ENCODE results near the gene AMIGO1. TPM values are rescaled to one million over a fixed set of nuclear protein-coding genes. Genes with fewer than 3 reads are reported as not detected.

Gene AMIGO1
- total RNA-seq, 2 donors from 2014 or later: 2.1 to 2.6 TPM

DNA sequence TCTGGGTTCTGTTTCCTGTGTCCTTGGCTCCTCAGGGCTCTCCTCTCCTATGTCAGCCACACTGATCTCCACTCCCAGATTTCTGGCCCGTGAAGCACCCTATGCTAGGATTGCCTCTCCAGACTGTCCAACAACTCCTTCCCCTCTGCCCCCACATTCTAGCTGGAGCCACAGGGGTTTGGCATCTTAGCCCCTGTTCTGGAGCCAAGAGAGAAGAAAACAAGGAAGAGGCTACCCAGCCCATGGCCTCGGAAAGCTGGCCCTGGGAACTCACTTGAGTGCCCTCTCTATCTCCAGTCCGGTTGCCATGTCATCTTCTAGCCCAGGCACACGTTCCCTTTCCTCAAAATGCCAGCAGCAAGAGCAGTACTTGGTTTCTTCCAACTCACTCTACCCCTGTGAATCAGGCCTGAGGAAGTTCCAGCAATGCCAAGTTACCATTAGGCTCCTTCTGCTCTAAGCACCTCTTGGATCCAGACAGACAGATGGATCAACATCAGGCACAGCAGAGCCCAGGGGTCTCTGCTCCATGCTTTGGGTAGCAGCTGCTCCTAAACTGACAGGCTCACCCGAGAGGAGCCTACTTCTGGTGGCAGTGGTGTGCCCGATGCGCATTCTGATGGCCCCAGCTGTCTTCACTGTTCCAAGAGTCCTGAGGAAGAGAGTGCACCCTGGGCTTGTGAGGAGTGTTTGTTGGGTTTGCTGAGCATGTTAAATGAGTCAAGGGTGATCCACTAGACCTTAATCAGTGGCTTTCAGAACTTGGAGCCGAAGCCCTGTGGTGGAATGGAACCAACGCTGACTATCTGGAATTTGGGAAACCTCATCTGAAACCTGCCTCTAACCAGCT is 18.5 kb upstream of the AMIGO1 start:
- Mint-ChIP-seq H3K27ac (no peak overlapping the region), H3K4me3 (no peak overlapping the region), H3K36me3 (ENCODE audit: insufficient read depth in 2 of 2) (no peaks in the 10 kb centered on the region), H3K4me1 (ENCODE audit: low read depth) (peaks cover 24% of the 10 kb centered on the region), H3K9me3 (no peaks in the 10 kb centered on the region), H3K27me3 (ENCODE audit: low read depth) (no peaks in the 10 kb centered on the region)
- DNase-seq (no peak), ATAC-seq (replicated peaks in 1 of 2) (no peak)

- DNase-seq (no peak), ATAC-seq (replicated peaks in 1 of 2) (no peak)
- Mint-ChIP-seq H3K4me1 (ENCODE audit: low read depth) (peaks cover 18% of the 10 kb centered on the region), H3K27ac (no peak overlapping the region), H3K4me3 (no peak overlapping the region), H3K9me3 (no peaks in the 10 kb centered on the region), H3K27me3 (ENCODE audit: low read depth) (no peaks in the 10 kb centered on the region), H3K36me3 (ENCODE audit: insufficient read depth in 2 of 2) (no peaks in the 10 kb centered on the region)
Observed at GRCh38 chr1:109527098-109527811, 17.7 kb upstream of the AMIGO1 start.

DNA sequence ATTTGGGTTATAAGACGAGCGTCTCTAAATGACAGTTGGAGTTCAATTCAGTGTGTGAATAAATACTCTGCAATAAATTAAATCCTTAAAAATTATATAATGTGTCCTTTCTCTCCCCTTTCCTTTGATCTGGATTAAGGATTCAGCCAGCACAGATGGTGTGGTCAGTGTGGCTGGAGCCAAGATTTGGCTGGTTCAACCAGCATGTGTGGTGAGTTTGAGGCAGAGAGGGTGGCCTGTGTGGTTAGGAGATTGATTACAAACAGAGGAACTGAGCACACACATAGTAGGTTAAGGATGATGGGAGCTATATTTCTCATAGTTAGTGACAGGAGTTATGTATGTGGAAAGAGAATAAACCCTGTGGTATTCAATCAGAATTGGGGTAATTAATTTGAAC is 14.2 kb upstream of the AMIGO1 start:
- no peak overlapping the region for H3K4me3 Mint-ChIP-seq
- H3K4me1 Mint-ChIP-seq (ENCODE audit: low read depth): no peaks in the 10 kb centered on the region
- DNase-seq (no peak), ATAC-seq (replicated peaks in 1 of 2) (no peak)
- no peaks in the 10 kb centered on the region for H3K36me3 Mint-ChIP-seq (ENCODE audit: insufficient read depth in 2 of 2)
- H3K9me3 Mint-ChIP-seq: no peaks in the 10 kb centered on the region
- no peak overlapping the region for H3K27ac Mint-ChIP-seq
- no peaks in the 10 kb centered on the region for H3K27me3 Mint-ChIP-seq (ENCODE audit: low read depth)

- Mint-ChIP-seq H3K4me1 (ENCODE audit: low read depth) (no peaks in the 10 kb centered on the region), H3K36me3 (ENCODE audit: insufficient read depth in 2 of 2) (no peaks in the 10 kb centered on the region), H3K27ac (no peak overlapping the region), H3K4me3 (no peak overlapping the region), H3K27me3 (ENCODE audit: low read depth) (no peaks in the 10 kb centered on the region), H3K9me3 (no peaks in the 10 kb centered on the region)
- DNase-seq (no peak), ATAC-seq (replicated peaks in 1 of 2) (no peak)
Observed at GRCh38 chr1:109522026-109522425, 12.5 kb upstream of the AMIGO1 start.

- H3K27me3 Mint-ChIP-seq (ENCODE audit: low read depth): no peaks in the 10 kb centered on the region
- H3K4me3 Mint-ChIP-seq: no peak overlapping the region
- no peak for DNase-seq
- no peak for ATAC-seq (replicated peaks in 1 of 2)
- H3K4me1 Mint-ChIP-seq (ENCODE audit: low read depth): no peaks in the 10 kb centered on the region
- no peak overlapping the region for H3K27ac Mint-ChIP-seq
- no peaks in the 10 kb centered on the region for H3K9me3 Mint-ChIP-seq
- no peaks in the 10 kb centered on the region for H3K36me3 Mint-ChIP-seq (ENCODE audit: insufficient read depth in 2 of 2)
Observed at GRCh38 chr1:109521002-109521951, 11.8 kb upstream of the AMIGO1 start.

DNA sequence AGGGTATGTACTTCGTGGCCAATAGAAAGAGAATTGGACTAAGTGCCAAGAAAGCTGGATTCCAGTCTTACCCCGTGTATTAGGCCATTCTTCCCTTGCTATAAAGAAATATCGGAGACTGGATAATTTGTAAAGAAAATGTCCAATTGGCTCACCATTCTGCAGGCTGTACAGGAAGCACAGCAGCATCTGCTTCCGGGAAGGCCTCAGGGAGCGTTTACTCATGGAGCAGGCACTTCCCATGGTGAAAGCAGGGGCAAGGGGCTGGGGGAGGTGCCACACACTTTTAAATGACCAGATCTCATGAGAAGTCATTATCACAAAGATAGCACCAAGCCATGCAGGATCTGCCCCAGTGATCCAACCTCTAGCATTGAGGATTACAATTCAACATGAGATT is 7.8 kb upstream of the AMIGO1 start:
- DNase-seq: no peak
- Mint-ChIP-seq H3K4me1 (ENCODE audit: low read depth) (no peaks in the 10 kb centered on the region), H3K27me3 (ENCODE audit: low read depth) (no peaks in the 10 kb centered on the region), H3K36me3 (ENCODE audit: insufficient read depth in 2 of 2) (no peaks in the 10 kb centered on the region), H3K9me3 (no peaks in the 10 kb centered on the region), H3K4me3 (no peak overlapping the region), H3K27ac (no peak overlapping the region)
- no peak for ATAC-seq (replicated peaks in 1 of 2)

- no peak overlapping the region for H3K27ac Mint-ChIP-seq
Observed at GRCh38 chr1:109516872-109517271, 7.3 kb upstream of the AMIGO1 start.

DNA sequence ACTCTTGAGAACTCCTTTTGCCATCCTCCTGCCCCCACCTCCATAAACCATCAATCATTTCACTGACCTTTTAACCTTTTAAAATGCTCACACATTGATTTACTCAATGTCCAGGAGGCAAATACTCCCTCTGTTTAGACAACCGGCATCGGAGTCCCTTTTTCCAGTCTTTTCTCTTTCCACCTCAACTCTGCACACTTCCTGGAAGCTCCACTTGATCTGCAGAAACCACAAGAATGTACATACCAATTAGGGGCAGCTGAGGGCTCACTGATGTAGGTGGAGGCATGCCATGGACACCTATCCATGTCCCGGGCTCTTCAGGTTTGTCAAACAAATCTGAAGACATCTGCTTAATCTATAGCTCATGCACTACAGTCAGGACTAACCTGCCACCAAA is 5.3 kb upstream of the AMIGO1 start:
- Mint-ChIP-seq H3K36me3 (ENCODE audit: insufficient read depth in 2 of 2) (no peaks in the 10 kb centered on the region), H3K27me3 (ENCODE audit: low read depth) (no peaks in the 10 kb centered on the region), H3K4me1 (ENCODE audit: low read depth) (peaks cover 16% of the 10 kb centered on the region), H3K4me3 (no peak overlapping the region), H3K27ac (no peak overlapping the region), H3K9me3 (no peaks in the 10 kb centered on the region)
- ATAC-seq (replicated peaks in 1 of 2): no peak
- DNase-seq: no peak

More at GRCh38 chr1:109516872-109517271, 7.3 kb upstream of the AMIGO1 start:
- no peaks in the 10 kb centered on the region for H3K4me1 Mint-ChIP-seq (ENCODE audit: low read depth)
- H3K27me3 Mint-ChIP-seq (ENCODE audit: low read depth): no peaks in the 10 kb centered on the region
- no peaks in the 10 kb centered on the region for H3K9me3 Mint-ChIP-seq
- ATAC-seq (replicated peaks in 1 of 2) (no peak), DNase-seq (no peak)
- no peak overlapping the region for H3K4me3 Mint-ChIP-seq
- no peaks in the 10 kb centered on the region for H3K36me3 Mint-ChIP-seq (ENCODE audit: insufficient read depth in 2 of 2)

GRCh38 chr1:109513110-109513710 is 3.7 kb upstream of the AMIGO1 start:
- no peak overlapping the region for H3K27ac Mint-ChIP-seq
- H3K4me3 Mint-ChIP-seq: no peak overlapping the region

DNA sequence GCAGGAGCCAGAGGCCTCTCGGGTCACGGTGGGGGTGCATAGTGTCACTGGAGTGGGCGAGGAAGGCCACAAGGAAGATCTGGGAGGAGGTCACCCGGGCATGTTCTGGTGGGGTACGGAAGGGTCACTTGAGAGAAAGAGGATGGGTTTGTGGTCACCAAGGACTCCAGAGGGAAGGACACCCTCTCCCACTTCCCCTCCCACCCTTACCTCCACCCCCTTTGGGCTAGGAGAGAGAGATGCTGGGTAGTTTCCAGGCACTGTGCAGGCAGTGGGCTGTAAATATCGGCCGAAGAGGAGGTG is 703 bp downstream of the AMIGO1 start:
- ATAC-seq (replicated peaks in 1 of 2) (no peak), DNase-seq (no peak)
- no peaks in the 10 kb centered on the region for H3K27me3 Mint-ChIP-seq (ENCODE audit: low read depth)
- H3K9me3 Mint-ChIP-seq: no peaks in the 10 kb centered on the region
- peak overlapping the region; percentile 86 to 89 for H3K4me3 Mint-ChIP-seq
- no peaks in the 10 kb centered on the region for H3K36me3 Mint-ChIP-seq (ENCODE audit: insufficient read depth in 2 of 2)
- peak overlapping the region; percentile 41 for H3K27ac Mint-ChIP-seq
- peaks cover 53% of the 10 kb centered on the region for H3K4me1 Mint-ChIP-seq (ENCODE audit: low read depth)

More at GRCh38 chr1:109513110-109513710, 3.7 kb upstream of the AMIGO1 start:
- Mint-ChIP-seq H3K4me1 (ENCODE audit: low read depth) (peaks cover 27% of the 10 kb centered on the region), H3K9me3 (no peaks in the 10 kb centered on the region), H3K27me3 (ENCODE audit: low read depth) (no peaks in the 10 kb centered on the region), H3K36me3 (ENCODE audit: insufficient read depth in 2 of 2) (no peaks in the 10 kb centered on the region)
- DNase-seq (no peak), ATAC-seq (replicated peaks in 1 of 2) (no peak)

- no peak overlapping the region for H3K27ac Mint-ChIP-seq
- H3K27me3 Mint-ChIP-seq (ENCODE audit: low read depth): no peaks in the 10 kb centered on the region
- peaks cover 56% of the 10 kb centered on the region for H3K4me1 Mint-ChIP-seq (ENCODE audit: low read depth)
- no peaks in the 10 kb centered on the region for H3K9me3 Mint-ChIP-seq
- DNase-seq: no peak
- no peaks in the 10 kb centered on the region for H3K36me3 Mint-ChIP-seq (ENCODE audit: insufficient read depth in 2 of 2)
- peak overlapping the region; percentile 86 to 89 for H3K4me3 Mint-ChIP-seq
- no peak for ATAC-seq (replicated peaks in 1 of 2)
Observed at GRCh38 chr1:109508001-109508872, 1.3 kb downstream of the AMIGO1 start.

DNA sequence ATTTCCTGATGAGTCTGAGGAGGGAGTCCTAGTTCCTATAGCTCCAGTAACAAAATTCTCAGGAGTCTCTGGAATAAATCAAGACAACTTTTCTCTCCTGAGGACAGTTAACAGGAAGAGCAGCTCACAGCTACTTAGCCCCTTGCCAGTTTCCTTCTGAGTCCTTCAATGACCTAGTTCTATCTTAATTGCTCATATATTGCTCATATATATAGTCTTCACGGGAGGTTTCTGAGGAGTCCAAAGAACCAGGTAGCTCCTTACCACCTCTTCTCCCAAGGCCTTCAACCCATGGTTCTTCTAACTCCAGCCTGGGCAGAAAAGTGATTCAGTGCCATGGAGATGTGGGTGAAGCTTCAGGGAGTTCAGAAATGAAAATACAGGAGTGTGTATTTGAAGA is 4.6 kb downstream of the AMIGO1 start:
- H3K36me3 Mint-ChIP-seq (ENCODE audit: insufficient read depth in 2 of 2): peaks cover 0 to 2% of the 10 kb centered on the region in 2 donors
- ATAC-seq (replicated peaks in 1 of 2): peak; percentile 54 to 70
- peak overlapping the region; percentile 48 for H3K27ac Mint-ChIP-seq
- H3K4me3 Mint-ChIP-seq: peak overlapping the region; percentile 7 to 39
- DNase-seq: no peak
- H3K27me3 Mint-ChIP-seq (ENCODE audit: low read depth): no peaks in the 10 kb centered on the region
- H3K4me1 Mint-ChIP-seq (ENCODE audit: low read depth): peaks cover 73% of the 10 kb centered on the region
- H3K9me3 Mint-ChIP-seq: no peaks in the 10 kb centered on the region
